Neural progenitor cell (in vitro differentiated cells): ENCODE results near the gene RNF187.

ENCODE experiments used
- CTCF ChIP-seq: fragments of 200-600 bp; sonication (generic); IDR thresholded peaks from 2 replicates; pipeline ENCODE4 v1.5.1; 2017; ENCODE audit warnings: antibody characterized with exemption, mild to moderate bottlenecking
- EZH2 ChIP-seq: fragments of 200-600 bp; sonication (generic); IDR thresholded peaks from 2 replicates; pipeline ENCODE4 v1.6.1; 2017; ENCODE audit warnings: antibody characterized with exemption, mild to moderate bottlenecking, moderate library complexity

GRCh38 chr1:228448372-228448771 lies 38.8 kb upstream of the RNF187 start:
- TF ChIP-seq CTCF, result no peak
- no peak for TF ChIP-seq EZH2
